Keratinocyte (primary cell): Measurements from ENCODE around the gene MS4A15. TPM values are rescaled to one million over a fixed set of nuclear protein-coding genes. Genes with fewer than 3 reads are reported as not detected.

Experiments
- DNase-seq: peaks from one replicate; pipeline ENCODE4 v3.0.0-alpha.2; 2011; ENCODE audit warnings: low read depth, missing footprints, low spot score
- FAIRE-seq: peaks from 2 replicates; lab custom pipeline; 2011; peaks lifted over from hg19 to GRCh38; lab: Jason Lieb, UNC
- H2AFZ ChIP-seq: 2 replicates; pipeline ENCODE4 v1.6.0; 2012; ENCODE audit warnings: low read length, control low read depth, inconsistent platforms; ENCODE audit not compliant: control insufficient read depth
- H3K27ac ChIP-seq: 2 replicates; pipeline ENCODE4 v1.5.1; 2011; ENCODE audit warnings: low read length; ENCODE audit not compliant: control insufficient read depth, insufficient read depth
- H3K27me3 ChIP-seq: 3 replicates; pipeline ENCODE4 v1.6.0; 2011; ENCODE audit warnings: low read length; ENCODE audit not compliant: control insufficient read depth, insufficient read depth; ENCODE audit errors: extremely low read depth
- H3K36me3 ChIP-seq, 2 experiments: 2 replicates in 1 of 2; 3 replicates in 1 of 2; pipeline ENCODE4 v1.5.1; 2011; ENCODE audit warnings: low read length in 2 of 2, mild to moderate bottlenecking in 1 of 2; ENCODE audit not compliant: control insufficient read depth in 2 of 2, insufficient read depth in 2 of 2; ENCODE audit errors: extremely low read depth in 1 of 2
- H3K4me1 ChIP-seq: 3 replicates; pipeline ENCODE4 v1.5.1; 2011; ENCODE audit warnings: low read length; ENCODE audit not compliant: control insufficient read depth, insufficient read depth; ENCODE audit errors: extremely low read depth
- H3K4me2 ChIP-seq: 3 replicates; pipeline ENCODE4 v1.6.0; 2011; ENCODE audit warnings: low read depth, low read length; ENCODE audit not compliant: control insufficient read depth, insufficient read depth; ENCODE audit errors: extremely low read depth
- H3K4me3 ChIP-seq, 3 experiments: fragments of 200-600 bp in 1 of 3; sonication (generic) in 1 of 3; 2 replicates in 2 of 3; 3 replicates in 1 of 3; pipeline ENCODE4 v1.5.1; 2011 to 2016; ENCODE audit warnings: low read length in 3 of 3, mild to moderate bottlenecking in 3 of 3, control low read depth in 2 of 3, inconsistent platforms in 1 of 3, low read depth in 1 of 3, mixed read lengths in 1 of 3, mixed run types in 1 of 3, moderate library complexity in 1 of 3; ENCODE audit not compliant: control insufficient read depth in 2 of 3, insufficient read depth in 2 of 3; ENCODE audit errors: extremely low read depth in 1 of 3
- H3K79me2 ChIP-seq: 2 replicates; pipeline ENCODE4 v1.6.0; 2012; ENCODE audit warnings: low read length; ENCODE audit not compliant: control insufficient read depth, insufficient read depth
- H3K9ac ChIP-seq: 3 replicates; pipeline ENCODE4 v1.6.0; 2011; ENCODE audit warnings: low read length; ENCODE audit not compliant: control insufficient read depth, insufficient read depth; ENCODE audit errors: extremely low read depth
- H3K9me1 ChIP-seq: 3 replicates; pipeline ENCODE4 v1.6.0; 2011; ENCODE audit warnings: low read length; ENCODE audit not compliant: control insufficient read depth, insufficient read depth; ENCODE audit errors: extremely low read depth
- H3K9me3 ChIP-seq: 2 replicates; pipeline ENCODE4 v1.5.1; 2012; ENCODE audit warnings: low read depth, low read length; ENCODE audit not compliant: control insufficient read depth
- H4K20me1 ChIP-seq: 3 replicates; pipeline ENCODE4 v1.6.0; 2011; ENCODE audit warnings: low read length; ENCODE audit not compliant: control insufficient read depth, insufficient read depth; ENCODE audit errors: extremely low read depth
- EZH2 ChIP-seq: IDR thresholded peaks from one replicate; pipeline ENCODE4 v1.6.1; 2012; ENCODE audit warnings: inconsistent platforms, mild to moderate bottlenecking, low read length, moderate library complexity
- dilution Hi-C: fragments of 300-500 bp; cut with MboI; formaldehyde crosslinking; loops from one replicate; pipeline ENCODE4 v1.7.0; 2020; ENCODE audit warnings: low sequenced_read_pairs; ENCODE audit not compliant: extremely low pct_ligation_motif_present
- polyA plus RNA-seq, 5 experiments: library from polyadenylated mRNA; depleted of rRNA in 3 of 5; stranded (reverse) in 3 of 5; stranded (forward) in 1 of 5; unstranded in 1 of 5; fragments of >200 nt; gene quantifications; 1 replicate in 1 of 5; 2 replicates in 3 of 5; 3 replicates in 1 of 5; pipeline versions ENCODE4 v1.2.1 to v1.2.3, GENCODE V29; 2011 to 2012; ENCODE audit warnings: missing spikeins in 2 of 5, low read depth in 1 of 5, low replicate concordance in 1 of 5
- TF ChIP-seq, protein P1 (sequence below), 3 experiments: IDR thresholded peaks in 1 of 3; conservative IDR thresholded peaks in 1 of 3; optimal IDR thresholded peaks in 1 of 3; 2 replicates in 2 of 3; 3 replicates in 1 of 3; pipeline versions ENCODE3 to v1.5.1; 2011; ENCODE audit warnings: low read length in 3 of 3, mild to moderate bottlenecking in 3 of 3, moderate library complexity in 2 of 3, control low read depth in 1 of 3, inconsistent platforms in 1 of 3; ENCODE audit not compliant: insufficient read depth in 2 of 3; ENCODE audit errors: extremely low read depth in 1 of 3

MS4A15 gene
- polyA plus RNA-seq, 1 donor (not counting 4 experiments of a cell fraction or from before 2014, with no cell fraction given): 0.03 TPM

DNA sequence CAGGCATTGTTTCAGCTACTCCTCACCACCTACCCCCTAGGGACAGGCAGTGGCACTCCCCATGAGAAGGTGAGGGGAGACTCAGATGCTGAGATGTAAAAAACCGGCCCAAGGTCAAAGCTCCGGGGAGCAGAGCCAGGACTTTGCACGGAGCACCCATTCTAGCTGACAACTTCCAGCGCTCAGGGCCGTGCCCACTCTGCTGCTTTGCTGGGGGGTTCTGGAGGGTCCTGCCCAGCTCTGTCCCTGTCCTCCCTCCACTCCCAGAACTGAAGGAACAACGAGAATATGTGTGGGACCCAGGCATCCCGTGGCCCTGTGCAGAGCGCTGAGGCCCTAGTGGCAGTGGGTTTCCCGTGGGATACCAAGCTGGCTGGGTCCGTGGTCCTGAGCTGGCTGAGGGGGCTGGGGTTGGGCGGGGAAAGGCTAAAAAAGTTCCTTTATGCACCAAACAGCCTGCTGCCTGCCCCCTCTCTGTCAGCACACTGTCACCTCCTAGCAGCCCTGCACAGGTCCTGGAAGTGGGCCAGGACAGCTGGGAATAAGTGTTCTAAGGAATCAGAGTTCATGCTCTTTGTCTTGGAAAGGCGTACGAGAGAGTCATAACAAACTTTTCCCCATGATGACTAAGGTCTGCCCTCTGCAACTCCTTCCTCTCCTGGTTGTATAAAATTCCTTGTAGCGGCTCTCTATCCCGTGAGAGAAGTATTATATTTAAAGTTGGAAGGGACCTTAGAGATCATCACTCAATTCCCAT, 30.3 kb downstream of the MS4A15 start:
- no peaks in the 10 kb centered on the region for H3K9me1 ChIP-seq
- H3K4me1 ChIP-seq: no peaks in the 10 kb centered on the region
- no peak overlapping the region for H3K27ac ChIP-seq
- peaks cover 3% of the 10 kb centered on the region for H3K9me3 ChIP-seq
- H3K4me2 ChIP-seq: no peak overlapping the region
- peaks cover 3% of the 10 kb centered on the region for H3K27me3 ChIP-seq
- H3K79me2 ChIP-seq: no peaks in the 10 kb centered on the region
- dilution Hi-C loops: no loop called here
- H3K4me3 ChIP-seq: no peak overlapping the region
- DNase-seq (no peak), FAIRE-seq (no peak)
- no peaks in the 10 kb centered on the region for H3K36me3 ChIP-seq
- H2AFZ ChIP-seq: no peak overlapping the region
- no peaks in the 10 kb centered on the region for H4K20me1 ChIP-seq
- TF ChIP-seq EZH2: no peak
- TF ChIP-seq, protein P1, sequence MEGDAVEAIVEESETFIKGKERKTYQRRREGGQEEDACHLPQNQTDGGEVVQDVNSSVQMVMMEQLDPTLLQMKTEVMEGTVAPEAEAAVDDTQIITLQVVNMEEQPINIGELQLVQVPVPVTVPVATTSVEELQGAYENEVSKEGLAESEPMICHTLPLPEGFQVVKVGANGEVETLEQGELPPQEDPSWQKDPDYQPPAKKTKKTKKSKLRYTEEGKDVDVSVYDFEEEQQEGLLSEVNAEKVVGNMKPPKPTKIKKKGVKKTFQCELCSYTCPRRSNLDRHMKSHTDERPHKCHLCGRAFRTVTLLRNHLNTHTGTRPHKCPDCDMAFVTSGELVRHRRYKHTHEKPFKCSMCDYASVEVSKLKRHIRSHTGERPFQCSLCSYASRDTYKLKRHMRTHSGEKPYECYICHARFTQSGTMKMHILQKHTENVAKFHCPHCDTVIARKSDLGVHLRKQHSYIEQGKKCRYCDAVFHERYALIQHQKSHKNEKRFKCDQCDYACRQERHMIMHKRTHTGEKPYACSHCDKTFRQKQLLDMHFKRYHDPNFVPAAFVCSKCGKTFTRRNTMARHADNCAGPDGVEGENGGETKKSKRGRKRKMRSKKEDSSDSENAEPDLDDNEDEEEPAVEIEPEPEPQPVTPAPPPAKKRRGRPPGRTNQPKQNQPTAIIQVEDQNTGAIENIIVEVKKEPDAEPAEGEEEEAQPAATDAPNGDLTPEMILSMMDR (optimal IDR thresholded peaks at IDR 0.05 in 1 of 3, IDR thresholded peaks at IDR 0.05 in 1 of 3, conservative IDR thresholded peaks at IDR 0.05 in 1 of 3; ENCODE audit: extremely low read depth in 1 of 3, insufficient read depth in 2 of 3, low read length in 3 of 3): no peak
- H3K9ac ChIP-seq: no peak overlapping the region

DNA sequence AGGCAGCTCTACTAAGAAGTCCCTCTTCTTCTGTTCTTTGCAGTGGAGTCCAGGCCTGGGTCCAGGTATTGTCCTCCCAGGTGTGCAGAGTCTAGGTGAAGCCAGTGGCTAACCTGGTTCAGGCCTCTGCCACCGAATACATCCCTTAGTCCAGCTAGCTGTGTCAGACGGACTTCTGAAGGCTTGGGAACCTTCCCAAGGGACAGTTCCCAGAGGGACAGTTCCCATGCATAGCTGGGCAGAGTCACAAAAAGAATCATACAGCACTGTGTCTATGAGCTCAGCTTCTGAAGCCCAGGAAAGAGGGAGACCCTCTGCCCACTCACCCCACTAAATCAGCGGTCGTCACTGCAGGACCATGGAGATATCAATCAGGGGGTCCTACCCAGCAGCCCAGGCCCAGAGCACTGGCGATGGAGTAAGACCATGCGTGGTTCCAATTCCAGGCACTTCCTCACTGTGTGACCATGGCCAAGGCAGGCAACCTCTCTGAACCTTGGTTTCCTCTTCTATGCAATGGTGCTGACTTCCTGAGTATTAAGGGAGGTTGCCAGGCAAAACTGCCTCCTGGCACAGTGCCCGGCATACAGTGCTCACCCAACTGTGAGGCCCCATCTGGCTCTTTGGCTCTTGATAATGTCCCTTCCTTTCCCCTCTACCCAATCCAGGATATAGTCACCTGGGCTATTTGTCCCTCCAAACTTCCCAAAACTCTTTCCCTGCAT, 31.9 kb downstream of the MS4A15 start:
- Histone ChIP-seq H3K9me1 (no peaks in the 10 kb centered on the region), H3K27ac (no peak overlapping the region), H3K9ac (no peak overlapping the region), H3K4me1 (no peaks in the 10 kb centered on the region), H4K20me1 (no peaks in the 10 kb centered on the region), H2AFZ (no peak overlapping the region), H3K9me3 (peaks cover 3% of the 10 kb centered on the region), H3K36me3 (no peaks in the 10 kb centered on the region), H3K4me3 (no peak overlapping the region), H3K79me2 (no peaks in the 10 kb centered on the region), H3K4me2 (no peak overlapping the region), H3K27me3 (peaks cover 3% of the 10 kb centered on the region)
- TF ChIP-seq EZH2: no peak
- TF ChIP-seq, protein P1 (optimal IDR thresholded peaks at IDR 0.05 in 1 of 3, IDR thresholded peaks at IDR 0.05 in 1 of 3, conservative IDR thresholded peaks at IDR 0.05 in 1 of 3; ENCODE audit: extremely low read depth in 1 of 3, insufficient read depth in 2 of 3, low read length in 3 of 3): no peak
- FAIRE-seq: no peak
- dilution Hi-C loops: no loop called here
- DNase-seq: no peak
